ENCODE measurements around the gene RNF130.

RNF130 gene

GRCh38 chr5:180067986-180068385 is 3.6 kb downstream of the RNF130 start:
- DNase-seq (ENCODE audit: insufficient read length, low spot score) = no peak
- no peak for FAIRE-seq

- DNase-seq (ENCODE audit: insufficient read length, low spot score) (no peak), FAIRE-seq (no peak)
Measured at GRCh38 chr5:180060192-180060591, 11.4 kb downstream of the RNF130 start.

GRCh38 chr5:180059326-180059725 is 12.2 kb downstream of the RNF130 start:
- no peak for FAIRE-seq
- DNase-seq (ENCODE audit: insufficient read length, low spot score) = no peak

GRCh38 chr5:180056153-180056552 is 15.4 kb downstream of the RNF130 start:
- DNase-seq (ENCODE audit: insufficient read length, low spot score) (no peak), FAIRE-seq (no peak)

- no peak for FAIRE-seq
- no peak for DNase-seq (ENCODE audit: insufficient read length, low spot score)
Measured at GRCh38 chr5:180054226-180054625, 17.3 kb downstream of the RNF130 start.

GRCh38 chr5:180053061-180053602 is 18.4 kb downstream of the RNF130 start:
- DNase-seq (ENCODE audit: insufficient read length, low spot score) (no peak), FAIRE-seq (no peak)

- FAIRE-seq (no peak), DNase-seq (ENCODE audit: insufficient read length, low spot score) (no peak)
Measured at GRCh38 chr5:180052211-180052818, 19.2 kb downstream of the RNF130 start.

GRCh38 chr5:180050121-180050940 is 21.2 kb downstream of the RNF130 start:
- FAIRE-seq = no peak
- DNase-seq (ENCODE audit: insufficient read length, low spot score) = no peak

GRCh38 chr5:180049185-180049548 is 22.4 kb downstream of the RNF130 start:
- FAIRE-seq = no peak
- no peak for DNase-seq (ENCODE audit: insufficient read length, low spot score)

GRCh38 chr5:180047667-180048066 is 23.9 kb downstream of the RNF130 start:
- FAIRE-seq = no peak

GRCh38 chr5:180046656-180047055 is 24.9 kb downstream of the RNF130 start:
- FAIRE-seq (no peak), DNase-seq (ENCODE audit: insufficient read length, low spot score) (no peak)

More at GRCh38 chr5:180047667-180048066, 23.9 kb downstream of the RNF130 start:
- DNase-seq (ENCODE audit: insufficient read length, low spot score) = no peak

GRCh38 chr5:180045889-180046499 is 25.6 kb downstream of the RNF130 start:
- FAIRE-seq (no peak), DNase-seq (ENCODE audit: insufficient read length, low spot score) (no peak)

- DNase-seq (ENCODE audit: insufficient read length, low spot score) (no peak), FAIRE-seq (no peak)
Measured at GRCh38 chr5:180043377-180043776, 28.2 kb downstream of the RNF130 start.

- no peak for FAIRE-seq
- DNase-seq (ENCODE audit: insufficient read length, low spot score) = no peak
Measured at GRCh38 chr5:180041301-180042274, 30.0 kb downstream of the RNF130 start.

- DNase-seq (ENCODE audit: insufficient read length, low spot score) = no peak
- no peak for FAIRE-seq
Measured at GRCh38 chr5:180040287-180041214, 31.0 kb downstream of the RNF130 start.

GRCh38 chr5:180035206-180035931 is 36.2 kb downstream of the RNF130 start:
- FAIRE-seq = no peak

GRCh38 chr5:180034564-180034963 is 37.0 kb downstream of the RNF130 start:
- FAIRE-seq = no peak
- DNase-seq (ENCODE audit: insufficient read length, low spot score) = no peak

More at GRCh38 chr5:180035206-180035931, 36.2 kb downstream of the RNF130 start:
- no peak for DNase-seq (ENCODE audit: insufficient read length, low spot score)

GRCh38 chr5:180027459-180028089 is 44.0 kb downstream of the RNF130 start:
- FAIRE-seq (no peak), DNase-seq (ENCODE audit: insufficient read length, low spot score) (no peak)
